Muscle of leg (tissue), 11 donors: Measurements from ENCODE around the gene IGSF10. TPM values are rescaled to one million over a fixed set of nuclear protein-coding genes. Genes with fewer than 3 reads are reported as not detected.

Source experiments
- DNase-seq: peaks from one replicate; pipeline ENCODE4 v3.0.0; 2013
- H3K27ac ChIP-seq: one replicate; pipeline ENCODE4 v1.5.1; 2013; ENCODE audit warnings: mild to moderate bottlenecking, low read length, control low read depth
- H3K27me3 ChIP-seq: one replicate; pipeline ENCODE4 v1.6.1; 2013; ENCODE audit warnings: low read length; ENCODE audit not compliant: control insufficient read depth, insufficient read depth
- H3K36me3 ChIP-seq: one replicate; pipeline ENCODE4 v1.6.1; 2013; ENCODE audit warnings: low read length; ENCODE audit not compliant: control insufficient read depth, insufficient read depth
- H3K4me1 ChIP-seq: one replicate; pipeline ENCODE4 v1.6.1; 2013; ENCODE audit warnings: low read length; ENCODE audit not compliant: control insufficient read depth, insufficient read depth
- H3K4me3 ChIP-seq: one replicate; pipeline ENCODE4 v1.5.1; 2013; ENCODE audit warnings: low read length, control low read depth
- H3K9me3 ChIP-seq: replicated peaks from 2 replicates; pipeline ENCODE4 v1.6.1; 2013; ENCODE audit warnings: low read depth, low read length; ENCODE audit not compliant: control insufficient read depth
- WGBS: methylation state at CpG from one replicate; pipeline ENCODE4 v1.1.5; 2013; ENCODE audit warnings: missing lambda C conversion rate; ENCODE audit not compliant: insufficient coverage; 5-methylcytosine and 5-hydroxymethylcytosine counted together
- polyA plus RNA-seq, 8 donors: library from polyadenylated mRNA; unstranded; fragments of 120-200 nt; gene quantifications; one replicate each; pipeline versions ENCODE4 v1.2.1 to v1.2.3, GENCODE V29; 2013; ENCODE audit warnings: inconsistent platforms in 1 of 8, low replicate concordance in 1 of 8; ENCODE audit not compliant: insufficient read length in 8 of 8, insufficient read depth in 1 of 8
- total RNA-seq: library from RNA; stranded (reverse); fragments of 120-200 nt; gene quantifications from one replicate; pipeline ENCODE4 v1.2.4, GENCODE V29; 2013

The IGSF10 gene
- total and polyA plus RNA-seq, 9 donors = 1.3 to 22.7 (median 5.9) TPM

- H3K27me3 ChIP-seq = no peaks in the 10 kb centered on the region
- no peak overlapping the region for H3K4me3 ChIP-seq
- no CpG with 5 or more reads among the region's 1 CpG for WGBS
- no peaks in the 10 kb centered on the region for H3K4me1 ChIP-seq
- H3K36me3 ChIP-seq = no peaks in the 10 kb centered on the region
- no peaks in the 10 kb centered on the region for H3K9me3 ChIP-seq
- no peak for DNase-seq
- H3K27ac ChIP-seq = no peak overlapping the region
These were observed 19.9 kb downstream of the IGSF10 start for GRCh38 chr3:151440940-151441339.

GRCh38 chr3:151439652-151440125 is 21.2 kb downstream of the IGSF10 start:
- DNase-seq = peak; percentile 84
- H3K4me3 ChIP-seq = no peak overlapping the region
- no CpG with 5 or more reads among the region's 3 CpGs for WGBS
- no peaks in the 10 kb centered on the region for H3K4me1 ChIP-seq
- H3K36me3 ChIP-seq = no peaks in the 10 kb centered on the region
- H3K27me3 ChIP-seq = no peaks in the 10 kb centered on the region
- no peaks in the 10 kb centered on the region for H3K9me3 ChIP-seq
- H3K27ac ChIP-seq = no peak overlapping the region

DNA sequence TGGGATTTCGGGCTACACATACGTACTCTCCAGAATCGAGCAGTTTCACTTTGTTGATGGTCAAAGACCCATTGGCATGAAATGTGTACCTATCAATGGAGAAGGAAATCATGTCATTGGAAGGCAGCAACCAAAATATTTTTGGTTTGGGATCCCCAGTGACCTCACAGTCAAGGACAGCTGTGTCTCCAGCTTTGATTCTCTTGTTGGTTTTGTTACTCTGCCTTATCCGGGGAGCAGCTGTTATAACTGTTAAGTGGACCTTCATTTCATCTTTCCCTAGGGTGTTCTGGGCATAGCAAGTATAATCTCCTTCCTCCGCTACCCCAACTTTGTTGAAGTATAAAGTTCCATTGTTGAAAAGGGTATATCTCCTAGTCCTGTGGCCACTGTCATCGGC is 23.0 kb downstream of the IGSF10 start:
- Histone ChIP-seq H3K4me3 (no peak overlapping the region), H3K36me3 (no peaks in the 10 kb centered on the region), H3K4me1 (no peaks in the 10 kb centered on the region), H3K27me3 (no peaks in the 10 kb centered on the region), H3K9me3 (no peaks in the 10 kb centered on the region), H3K27ac (no peak overlapping the region)
- 100% methylated on average over 2 of the region's 6 CpGs for WGBS
- DNase-seq = no peak

GRCh38 chr3:151436675-151437446 is 24.0 kb downstream of the IGSF10 start:
- H3K27me3 ChIP-seq = no peaks in the 10 kb centered on the region
- 72% methylated on average over 2 of the region's 8 CpGs for WGBS
- H3K27ac ChIP-seq = no peak overlapping the region
- H3K4me3 ChIP-seq = no peak overlapping the region
- no peaks in the 10 kb centered on the region for H3K9me3 ChIP-seq
- no peaks in the 10 kb centered on the region for H3K36me3 ChIP-seq
- DNase-seq = no peak
- no peaks in the 10 kb centered on the region for H3K4me1 ChIP-seq

DNA sequence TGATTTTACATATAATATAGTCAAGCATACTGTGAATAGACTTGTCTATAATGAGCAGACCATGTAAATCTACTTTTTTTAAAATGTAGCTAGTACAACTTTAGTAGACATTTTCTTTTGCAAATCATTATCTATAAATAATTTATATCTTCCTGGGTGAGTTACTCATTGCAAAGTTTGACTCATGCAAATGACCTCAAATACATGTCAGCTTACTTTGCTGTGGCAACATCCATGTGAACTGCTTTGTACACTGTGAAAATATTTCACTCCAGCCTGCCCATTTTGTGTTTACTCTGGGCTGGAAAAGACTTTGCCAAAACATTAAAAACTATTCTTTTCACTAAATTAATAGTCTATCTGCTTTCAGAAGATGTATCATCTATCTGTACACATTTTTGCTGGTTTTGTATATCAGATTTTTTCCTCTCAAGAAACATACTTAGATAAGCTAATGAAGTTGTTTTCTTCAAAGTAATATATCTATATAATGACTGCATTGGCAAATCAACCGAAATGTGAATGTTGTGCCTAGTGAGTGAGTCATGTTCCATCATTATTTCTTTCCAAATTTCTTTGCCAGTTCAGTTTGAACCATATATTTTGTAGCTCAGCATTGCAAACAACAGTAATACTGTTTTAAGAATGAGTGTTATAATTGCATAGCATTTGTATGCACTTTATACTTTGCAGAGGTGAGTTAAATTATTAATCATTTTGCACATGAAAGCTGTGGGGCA is 26.5 kb downstream of the IGSF10 start:
- Histone ChIP-seq H3K9me3 (no peaks in the 10 kb centered on the region), H3K27me3 (no peaks in the 10 kb centered on the region), H3K36me3 (no peaks in the 10 kb centered on the region), H3K27ac (no peak overlapping the region), H3K4me1 (no peaks in the 10 kb centered on the region), H3K4me3 (no peak overlapping the region)
- no CpG with 5 or more reads among the region's 1 CpG for WGBS
- DNase-seq = no peak

DNA sequence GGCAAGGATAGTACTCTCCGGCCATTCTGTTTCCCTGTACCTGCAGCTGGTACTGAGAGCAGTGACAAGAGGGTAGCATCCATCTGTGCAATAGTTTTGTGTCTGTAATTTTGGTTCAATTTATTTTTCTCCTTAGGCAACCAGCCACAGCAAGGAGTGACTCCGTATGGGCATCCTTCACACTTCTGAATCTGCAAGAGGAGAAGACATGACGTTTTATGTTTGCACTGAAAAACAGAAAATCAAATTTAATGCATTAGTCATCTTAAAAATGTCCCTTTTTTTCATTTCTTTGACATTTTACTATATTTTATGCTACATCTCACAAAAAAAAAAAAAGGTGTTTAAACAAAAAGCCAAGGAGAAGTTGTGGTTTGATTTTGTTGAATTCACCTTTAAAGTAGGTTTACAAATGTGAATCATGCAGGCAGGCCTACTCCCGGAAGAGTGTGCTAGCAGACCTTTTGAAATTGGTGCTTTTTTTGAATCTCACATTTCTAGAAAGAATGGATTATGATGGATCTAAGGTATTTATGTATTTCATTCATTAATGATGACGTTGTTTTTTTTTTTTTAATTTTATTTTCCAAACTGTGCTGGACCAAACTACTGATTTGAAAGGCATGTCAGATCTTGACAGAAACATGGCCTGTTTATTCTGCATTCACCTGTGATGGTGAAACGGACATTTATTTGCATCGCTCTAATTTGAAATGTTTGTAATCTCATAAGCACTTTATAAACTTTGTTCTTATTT is 28.1 kb downstream of the IGSF10 start:
- H3K36me3 ChIP-seq = no peaks in the 10 kb centered on the region
- H3K4me1 ChIP-seq = no peaks in the 10 kb centered on the region
- H3K4me3 ChIP-seq = no peak overlapping the region
- no peak for DNase-seq
- H3K27ac ChIP-seq = no peak overlapping the region
- no peaks in the 10 kb centered on the region for H3K27me3 ChIP-seq
- H3K9me3 ChIP-seq = no peaks in the 10 kb centered on the region
- WGBS = no CpG with 5 or more reads among the region's 7 CpGs

DNA sequence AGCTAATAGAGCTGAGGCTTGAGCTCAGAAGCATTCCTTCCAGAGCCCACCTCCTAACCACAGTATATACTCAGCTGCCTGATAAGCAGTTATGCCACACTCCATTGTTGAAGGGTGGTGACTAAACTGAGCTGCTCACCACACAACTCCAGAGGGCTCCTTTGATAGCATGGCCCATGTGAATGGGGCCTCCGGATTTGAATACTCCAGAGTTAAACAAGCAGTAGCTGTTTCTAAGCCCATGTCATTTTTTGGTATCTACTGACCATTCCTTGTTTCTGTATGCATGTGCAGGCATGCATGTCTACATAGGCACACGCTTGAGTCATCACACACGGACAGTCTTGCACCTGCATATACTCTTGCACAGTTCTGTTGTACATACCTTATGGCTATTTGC is 28.9 kb downstream of the IGSF10 start:
- DNase-seq = no peak
- WGBS = 91% methylated on average over 2 of the region's 3 CpGs
- no peaks in the 10 kb centered on the region for H3K9me3 ChIP-seq
- no peaks in the 10 kb centered on the region for H3K27me3 ChIP-seq
- no peaks in the 10 kb centered on the region for H3K4me1 ChIP-seq
- H3K36me3 ChIP-seq = no peaks in the 10 kb centered on the region
- H3K27ac ChIP-seq = no peak overlapping the region
- no peak overlapping the region for H3K4me3 ChIP-seq

DNA sequence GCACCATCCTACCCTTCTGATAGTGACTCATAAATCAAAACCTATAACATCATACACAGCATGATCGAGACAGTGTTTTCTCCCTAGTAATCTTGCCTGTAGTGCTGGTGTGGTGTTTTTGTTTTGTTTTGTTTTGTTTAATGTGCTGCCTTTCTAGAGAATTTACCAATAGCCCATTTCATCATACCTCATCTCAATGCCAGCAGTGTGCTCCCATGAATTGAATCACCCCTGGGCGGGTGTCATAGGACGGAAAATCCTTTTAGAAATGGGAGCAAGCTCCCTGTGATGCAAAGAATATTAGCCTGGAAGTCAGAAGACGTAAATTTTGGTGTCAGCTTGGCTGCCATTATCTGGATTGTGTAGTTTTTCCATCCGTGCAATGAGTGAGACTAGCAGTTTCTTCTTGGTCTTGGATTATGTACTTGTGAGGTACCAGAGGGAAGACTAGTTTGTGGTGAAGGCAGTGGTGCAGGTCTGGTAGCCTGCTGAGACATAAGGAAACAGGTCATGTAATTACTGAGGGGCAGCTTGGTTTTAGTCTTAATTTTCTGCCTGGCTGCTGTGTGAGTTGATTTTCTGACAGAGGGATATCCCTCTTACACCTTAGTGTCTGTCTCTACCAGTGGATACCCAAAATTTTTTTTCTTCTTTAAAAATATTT is 29.9 kb downstream of the IGSF10 start:
- WGBS = 84% methylated on average over 4 of the region's 5 CpGs
- no peak for DNase-seq
- H3K4me3 ChIP-seq = no peak overlapping the region

DNA sequence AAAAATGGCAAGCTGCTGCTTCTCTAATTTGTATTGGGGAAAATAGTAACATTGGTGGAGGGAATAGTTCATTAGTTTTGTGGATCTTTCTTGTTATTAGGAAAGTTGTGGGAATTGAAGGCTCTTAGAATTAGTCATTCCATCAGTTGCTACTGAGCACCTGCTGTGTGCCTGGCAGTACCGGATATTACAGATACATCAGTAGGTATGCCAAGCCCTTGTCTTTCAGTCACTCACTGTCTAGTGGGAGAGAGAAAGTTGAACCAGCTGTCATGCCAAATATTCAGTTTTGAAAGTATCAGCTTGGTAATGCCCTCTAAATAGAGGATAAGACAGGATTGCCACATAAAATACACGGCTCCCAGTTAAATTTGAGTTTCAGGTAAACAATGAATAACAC is 32.5 kb downstream of the IGSF10 start:
- Histone ChIP-seq H3K36me3 (no peaks in the 10 kb centered on the region), H3K9me3 (no peaks in the 10 kb centered on the region), H3K4me1 (no peaks in the 10 kb centered on the region), H3K27me3 (no peaks in the 10 kb centered on the region), H3K27ac (no peak overlapping the region), H3K4me3 (no peak overlapping the region)
- WGBS = 80% methylated on average over 1 of the region's 2 CpGs
- DNase-seq = no peak

More for the DNA sequence above, 29.9 kb downstream of the IGSF10 start:
- Histone ChIP-seq H3K27me3 (no peaks in the 10 kb centered on the region), H3K9me3 (no peaks in the 10 kb centered on the region), H3K4me1 (no peaks in the 10 kb centered on the region), H3K36me3 (no peaks in the 10 kb centered on the region), H3K27ac (no peak overlapping the region)

- no peak for DNase-seq
- Histone ChIP-seq H3K27me3 (no peaks in the 10 kb centered on the region), H3K36me3 (no peaks in the 10 kb centered on the region), H3K4me1 (no peaks in the 10 kb centered on the region), H3K9me3 (no peaks in the 10 kb centered on the region), H3K27ac (no peak overlapping the region), H3K4me3 (no peak overlapping the region)
These were observed 34.6 kb downstream of the IGSF10 start for GRCh38 chr3:151426341-151426657.
